ENCODE results near the gene IL11RA. TPM values are rescaled to one million over a fixed set of nuclear protein-coding genes. Genes with fewer than 3 reads are reported as not detected.
A peak's percentile ranks its signal among the peaks of the same experiment; 100 is the strongest.

The IL11RA gene
- total and polyA plus RNA-seq, 8 donors, result 13.8 to 121 (median 98.1) TPM

DNA sequence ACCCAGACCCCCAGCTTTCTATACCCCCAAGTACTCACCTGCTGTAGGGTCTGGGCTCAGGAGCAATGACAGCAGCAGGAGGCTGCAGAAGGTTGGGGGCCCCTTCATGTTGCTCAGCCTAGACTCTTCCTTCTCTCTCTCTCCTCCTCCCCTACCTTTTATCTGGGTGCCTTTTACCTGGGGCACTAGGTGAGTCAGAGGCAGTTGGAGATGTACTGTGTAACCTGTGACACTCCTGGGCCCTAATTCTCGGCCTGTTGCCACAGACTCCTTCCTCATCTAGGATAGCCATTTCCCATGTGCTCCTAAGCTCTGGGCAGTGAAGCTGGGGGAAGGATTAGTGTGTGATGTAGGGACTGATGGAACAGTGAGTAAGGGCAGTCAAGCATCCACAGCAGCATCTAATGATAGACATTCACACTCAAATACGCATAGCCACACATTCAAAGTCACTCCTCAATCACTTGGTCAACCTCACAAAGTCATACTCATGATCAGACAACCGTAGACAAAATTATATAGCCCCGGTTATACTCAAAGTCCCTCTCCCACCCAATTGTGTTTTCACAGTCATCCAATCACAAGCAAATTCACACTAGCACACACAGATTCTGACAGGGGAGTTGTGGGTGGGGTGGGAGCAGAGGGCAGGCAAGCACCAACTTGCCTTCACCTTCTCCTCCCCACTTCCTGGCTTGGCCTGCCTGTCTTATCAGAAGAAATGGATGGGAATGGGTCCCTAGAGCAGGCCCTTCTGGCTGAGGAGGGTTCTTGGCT, 10.7 kb downstream of the IL11RA start, which contains the start of gene CCL27:
Gene CCL27 (minus strand): TSS at position 132 of the 777 bp plus-strand sequence. CDS start 24 bp downstream, at position 108.
- no peaks in the 10 kb centered on the region for H3K36me3 ChIP-seq

DNA sequence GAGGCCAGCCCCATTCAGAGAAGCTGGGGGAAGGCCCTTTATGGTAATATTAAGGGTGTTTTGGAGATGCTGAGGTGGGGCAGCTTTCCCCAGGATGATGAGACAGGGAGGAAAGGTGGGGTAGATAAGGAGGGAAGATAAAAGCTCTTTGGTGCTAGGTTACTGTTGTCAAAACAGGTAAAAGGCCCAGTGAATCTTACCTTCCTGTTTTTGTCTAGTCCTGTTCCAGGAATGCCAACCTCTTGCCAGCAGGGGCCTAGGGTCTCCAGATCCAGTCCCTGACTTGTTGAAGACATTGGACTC, 11.3 kb downstream of the IL11RA start:
- no peak overlapping the region for H3K27ac ChIP-seq
- no peaks in the 10 kb centered on the region for H3K36me3 ChIP-seq
- no peaks in the 10 kb centered on the region for H3K9me3 ChIP-seq
- peaks cover 0 to 25% of the 10 kb centered on the region in 2 donors for H3K4me1 ChIP-seq
- intact Hi-C loops (cut with DNase I), result no loop called here
- H3K4me3 ChIP-seq, result no peak overlapping the region
- ATAC-seq (no peak), DNase-seq (no peak)
- TF ChIP-seq, protein P1, sequence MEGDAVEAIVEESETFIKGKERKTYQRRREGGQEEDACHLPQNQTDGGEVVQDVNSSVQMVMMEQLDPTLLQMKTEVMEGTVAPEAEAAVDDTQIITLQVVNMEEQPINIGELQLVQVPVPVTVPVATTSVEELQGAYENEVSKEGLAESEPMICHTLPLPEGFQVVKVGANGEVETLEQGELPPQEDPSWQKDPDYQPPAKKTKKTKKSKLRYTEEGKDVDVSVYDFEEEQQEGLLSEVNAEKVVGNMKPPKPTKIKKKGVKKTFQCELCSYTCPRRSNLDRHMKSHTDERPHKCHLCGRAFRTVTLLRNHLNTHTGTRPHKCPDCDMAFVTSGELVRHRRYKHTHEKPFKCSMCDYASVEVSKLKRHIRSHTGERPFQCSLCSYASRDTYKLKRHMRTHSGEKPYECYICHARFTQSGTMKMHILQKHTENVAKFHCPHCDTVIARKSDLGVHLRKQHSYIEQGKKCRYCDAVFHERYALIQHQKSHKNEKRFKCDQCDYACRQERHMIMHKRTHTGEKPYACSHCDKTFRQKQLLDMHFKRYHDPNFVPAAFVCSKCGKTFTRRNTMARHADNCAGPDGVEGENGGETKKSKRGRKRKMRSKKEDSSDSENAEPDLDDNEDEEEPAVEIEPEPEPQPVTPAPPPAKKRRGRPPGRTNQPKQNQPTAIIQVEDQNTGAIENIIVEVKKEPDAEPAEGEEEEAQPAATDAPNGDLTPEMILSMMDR (IDR thresholded peaks at IDR 0.05), result no peak
- H3K27me3 ChIP-seq, result no peaks in the 10 kb centered on the region

More for the DNA sequence above, 10.7 kb downstream of the IL11RA start, which contains the start of gene CCL27:
- Histone ChIP-seq H3K9me3 (no peaks in the 10 kb centered on the region), H3K4me1 (peaks cover 0 to 25% of the 10 kb centered on the region in 2 donors), H3K27me3 (no peaks in the 10 kb centered on the region), H3K4me3 (no peak within 1 kb of the TSS), H3K27ac (no peak within 1 kb of the TSS)
- TF ChIP-seq, protein P1 (IDR thresholded peaks at IDR 0.05), result no peak
- intact Hi-C loops (cut with DNase I), result no loop called here
- ATAC-seq (no peak), DNase-seq (no peak)

DNA sequence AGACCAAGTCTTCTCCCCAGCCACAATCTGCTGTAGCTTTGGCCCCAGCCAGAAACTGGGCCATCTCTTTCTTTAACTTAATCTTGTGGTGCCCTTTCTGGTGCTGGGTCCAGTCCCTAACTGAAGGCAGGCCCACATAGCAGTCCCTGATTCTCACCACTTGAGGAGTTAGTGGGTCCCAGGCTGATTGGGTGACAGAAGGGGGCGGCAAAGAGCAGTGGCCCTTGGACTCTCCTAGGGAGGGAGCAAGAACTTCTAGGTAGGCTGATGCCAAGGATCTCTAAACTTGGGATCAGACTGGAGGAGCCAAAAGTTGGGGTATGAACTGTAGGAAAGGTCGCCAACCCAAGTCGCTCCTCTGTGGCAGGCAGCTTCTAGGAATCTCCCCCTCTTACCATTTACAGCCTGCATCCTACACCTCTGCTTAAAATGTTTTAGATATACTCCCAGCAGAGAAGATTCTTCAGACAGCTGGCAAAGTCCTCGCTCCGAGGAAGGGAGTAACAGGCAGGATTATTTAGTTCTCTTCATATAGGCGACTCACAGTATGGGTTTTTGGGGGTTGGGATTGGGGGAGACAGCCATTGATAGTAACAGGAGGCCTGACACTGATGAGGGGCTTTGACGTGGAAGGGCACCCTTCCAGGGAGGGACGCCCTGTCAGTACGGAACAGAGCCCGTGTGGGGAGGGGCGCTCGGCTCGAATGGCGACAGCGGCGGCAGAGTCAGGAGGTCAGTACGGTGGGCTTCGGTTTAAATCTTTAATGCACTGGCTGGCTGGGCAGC, 12.5 kb downstream of the IL11RA start:
- peak overlapping the region; percentile 76 to 98 for H3K27ac ChIP-seq
- H3K4me3 ChIP-seq, result peak overlapping the region; percentile 62 to 68
- peaks cover 0 to under 1% of the 10 kb centered on the region in 2 donors for H3K9me3 ChIP-seq
- ATAC-seq, result peak; percentile 46
- TF ChIP-seq, protein P1 (IDR thresholded peaks at IDR 0.05), result peak; percentile 56 to 72
- peaks cover 0 to 3% of the 10 kb centered on the region in 2 donors for H3K36me3 ChIP-seq
- peak; percentile 56 to 88 (median 69) for DNase-seq
- H3K27me3 ChIP-seq, result no peaks in the 10 kb centered on the region
- H3K4me1 ChIP-seq, result peaks cover 0 to 25% of the 10 kb centered on the region in 2 donors
- intact Hi-C loops (cut with DNase I), result no loop called here

DNA sequence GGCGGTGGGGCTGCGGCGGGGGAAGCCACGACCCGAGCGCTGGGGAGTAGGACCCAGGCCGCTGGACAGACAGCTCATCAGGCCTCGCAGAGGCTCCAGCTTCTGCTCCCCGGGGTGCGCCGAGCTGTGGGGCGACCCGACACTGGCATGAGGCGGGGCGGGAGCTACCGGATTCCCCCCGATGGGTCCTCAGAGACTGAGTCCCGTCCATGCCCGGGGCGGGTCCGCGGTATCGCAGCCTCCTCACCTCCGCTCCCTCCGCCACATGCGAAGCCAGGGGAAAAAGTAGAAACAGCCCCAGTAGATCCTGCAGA, 13.0 kb downstream of the IL11RA start:
- H3K27ac ChIP-seq, result peak overlapping the region; percentile 76 to 98
- intact Hi-C loops (cut with DNase I), result no loop called here
- peaks cover 0 to 25% of the 10 kb centered on the region in 2 donors for H3K4me1 ChIP-seq
- peaks cover 0 to 3% of the 10 kb centered on the region in 2 donors for H3K9me3 ChIP-seq
- TF ChIP-seq, protein P1 (IDR thresholded peaks at IDR 0.05), result no peak
- peak; percentile 10 for ATAC-seq
- H3K4me3 ChIP-seq, result peak overlapping the region; percentile 62 to 68
- H3K27me3 ChIP-seq, result no peaks in the 10 kb centered on the region
- H3K36me3 ChIP-seq, result peaks cover 0 to 6% of the 10 kb centered on the region in 2 donors
- no peak for DNase-seq
